Measurements from ENCODE around the gene TACR1. TPM values are rescaled to one million over a fixed set of nuclear protein-coding genes. Genes with fewer than 3 reads are reported as not detected.

Gene TACR1
- total RNA-seq, 1 experiment from 2014 or later: not detected

GRCh38 chr2:75180476-75180875 lies 18.8 kb downstream of the TACR1 start (continued):
- no peak for TF ChIP-seq ZBTB33 (IDR thresholded peaks at IDR 0.05; ENCODE audit: extremely low read depth, insufficient replicate concordance, low read length)

DNA sequence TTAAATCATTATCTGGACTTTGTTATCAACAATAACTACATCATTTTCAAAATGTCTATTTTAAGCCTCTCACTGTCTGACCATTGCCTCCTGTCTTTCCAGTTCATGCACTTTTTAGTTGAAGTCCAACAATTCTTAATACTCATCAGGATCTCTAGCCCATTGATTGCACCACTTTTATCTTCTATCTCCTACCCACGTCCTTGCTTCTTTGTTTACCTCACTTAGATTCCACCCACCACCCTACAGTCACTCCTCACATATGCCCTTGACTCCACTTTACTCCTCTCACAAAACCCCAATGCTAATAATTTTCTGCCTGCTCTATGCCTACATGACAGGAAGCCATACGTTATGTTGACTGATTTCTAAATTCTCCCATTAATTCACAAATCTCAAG lies 21.9 kb downstream of the TACR1 start:
- no peak for DNase-seq (ENCODE audit: low read depth, low spot score)
- H3K9me3 ChIP-seq (ENCODE audit: control insufficient read depth in 1 of 2, insufficient read depth in 1 of 2, low read depth in 1 of 2, low read length in 2 of 2): no peaks in the 10 kb centered on the region
- H3K27me3 ChIP-seq (ENCODE audit: insufficient read depth, low read length): peaks cover 76% of the 10 kb centered on the region
- no peaks in the 10 kb centered on the region for H4K20me1 ChIP-seq (ENCODE audit: insufficient read depth)
- no peak for TF ChIP-seq SRF (IDR thresholded peaks at IDR 0.05; ENCODE audit: low read depth)
- TF ChIP-seq ELF1 (IDR thresholded peaks at IDR 0.05; ENCODE audit: borderline replicate concordance, low read depth): no peak
- TF ChIP-seq RAD21 (IDR thresholded peaks at IDR 0.05; ENCODE audit: low read depth): no peak
- no peak for TF ChIP-seq MAX (IDR thresholded peaks at IDR 0.05)
- no peak for TF ChIP-seq POLR2A (IDR thresholded peaks at IDR 0.05; ENCODE audit: borderline replicate concordance, extremely low read depth, insufficient read depth, insufficient read length)
- no peak for TF ChIP-seq EZH2phosphoT487 (IDR thresholded peaks at IDR 0.05; ENCODE audit: borderline replicate concordance)
- TF ChIP-seq ZNF274 (IDR thresholded peaks at IDR 0.05; ENCODE audit: low read depth, low read length): no peak
- no peak for TF ChIP-seq FOSL1 (IDR thresholded peaks at IDR 0.05; ENCODE audit: low read depth)
- no peak for TF ChIP-seq EZH2 (IDR thresholded peaks at IDR 0.05)
- no peak for TF ChIP-seq SP1 (IDR thresholded peaks at IDR 0.05; ENCODE audit: low read depth)
- TF ChIP-seq CEBPB (IDR thresholded peaks at IDR 0.05; ENCODE audit: low read depth): no peak
- TF ChIP-seq, protein P1, sequence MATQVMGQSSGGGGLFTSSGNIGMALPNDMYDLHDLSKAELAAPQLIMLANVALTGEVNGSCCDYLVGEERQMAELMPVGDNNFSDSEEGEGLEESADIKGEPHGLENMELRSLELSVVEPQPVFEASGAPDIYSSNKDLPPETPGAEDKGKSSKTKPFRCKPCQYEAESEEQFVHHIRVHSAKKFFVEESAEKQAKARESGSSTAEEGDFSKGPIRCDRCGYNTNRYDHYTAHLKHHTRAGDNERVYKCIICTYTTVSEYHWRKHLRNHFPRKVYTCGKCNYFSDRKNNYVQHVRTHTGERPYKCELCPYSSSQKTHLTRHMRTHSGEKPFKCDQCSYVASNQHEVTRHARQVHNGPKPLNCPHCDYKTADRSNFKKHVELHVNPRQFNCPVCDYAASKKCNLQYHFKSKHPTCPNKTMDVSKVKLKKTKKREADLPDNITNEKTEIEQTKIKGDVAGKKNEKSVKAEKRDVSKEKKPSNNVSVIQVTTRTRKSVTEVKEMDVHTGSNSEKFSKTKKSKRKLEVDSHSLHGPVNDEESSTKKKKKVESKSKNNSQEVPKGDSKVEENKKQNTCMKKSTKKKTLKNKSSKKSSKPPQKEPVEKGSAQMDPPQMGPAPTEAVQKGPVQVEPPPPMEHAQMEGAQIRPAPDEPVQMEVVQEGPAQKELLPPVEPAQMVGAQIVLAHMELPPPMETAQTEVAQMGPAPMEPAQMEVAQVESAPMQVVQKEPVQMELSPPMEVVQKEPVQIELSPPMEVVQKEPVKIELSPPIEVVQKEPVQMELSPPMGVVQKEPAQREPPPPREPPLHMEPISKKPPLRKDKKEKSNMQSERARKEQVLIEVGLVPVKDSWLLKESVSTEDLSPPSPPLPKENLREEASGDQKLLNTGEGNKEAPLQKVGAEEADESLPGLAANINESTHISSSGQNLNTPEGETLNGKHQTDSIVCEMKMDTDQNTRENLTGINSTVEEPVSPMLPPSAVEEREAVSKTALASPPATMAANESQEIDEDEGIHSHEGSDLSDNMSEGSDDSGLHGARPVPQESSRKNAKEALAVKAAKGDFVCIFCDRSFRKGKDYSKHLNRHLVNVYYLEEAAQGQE (IDR thresholded peaks at IDR 0.05; ENCODE audit: low read depth): no peak
- TF ChIP-seq ZFX (IDR thresholded peaks at IDR 0.05): no peak
- no peak for TF ChIP-seq TCF7L2 (IDR thresholded peaks at IDR 0.05; ENCODE audit: borderline replicate concordance, extremely low read depth, insufficient read depth, insufficient read length)
- TF ChIP-seq JUND (IDR thresholded peaks at IDR 0.05): no peak
- TF ChIP-seq POLR2AphosphoS5 (IDR thresholded peaks at IDR 0.05; ENCODE audit: low read depth, low read length): no peak
- no peak for TF ChIP-seq CBX3 (IDR thresholded peaks at IDR 0.05; ENCODE audit: low read depth)
- H3K36me3 ChIP-seq (ENCODE audit: control insufficient read depth in 1 of 2, insufficient read depth in 2 of 2, low read length in 2 of 2): no peaks in the 10 kb centered on the region
- no peak overlapping the region for H3K4me2 ChIP-seq (ENCODE audit: low read length)
- no peaks in the 10 kb centered on the region for H3K9me2 ChIP-seq (ENCODE audit: insufficient read depth)
- CTCF ChIA-PET: no interaction called here
- BruUV-seq (replicated peaks): no TSS peak
- H3K9ac ChIP-seq (ENCODE audit: low read length): no peak overlapping the region
- intact Hi-C loops (cut with micrococcal nuclease): no loop called here
- no peaks in the 10 kb centered on the region for H3K4me1 ChIP-seq (ENCODE audit: control insufficient read depth in 1 of 2, insufficient read depth in 2 of 2, low read length in 2 of 2)
- no peak for ATAC-seq
- RAD21 ChIA-PET (ENCODE audit: low non-redundant PET in 1 of 2, low total read pairs in 2 of 2, uncharacterized antibody in 2 of 2, unreplicated experiment in 2 of 2): no interaction called here
- POLR2A ChIA-PET: no interaction called here
- H3K79me2 ChIP-seq (ENCODE audit: insufficient read depth, low read length): no peaks in the 10 kb centered on the region
- no peak overlapping the region for H2AFZ ChIP-seq (ENCODE audit: low read depth, low read length, poor library complexity, severe bottlenecking)
- no peak overlapping the region for H3K27ac ChIP-seq (ENCODE audit: low read depth, low read length)
- H3K4me3 ChIP-seq (replicated peaks in 1 of 2; ENCODE audit: low read depth in 1 of 2, low read length in 2 of 2): no peak overlapping the region

All from HCT116 (cell line).